IPS-15b (cell line): ENCODE results near the gene PLS3.
"Not testable (repeated sequence)": the region's sequence is repeated elsewhere in the genome, so short reads cannot be mapped to it uniquely, and the experiment has no call there.

Experiments
- H3K27me3 ChIP-seq: one replicate; pipeline ENCODE4 v1.6.1; 2013; ENCODE audit warnings: low read length; ENCODE audit not compliant: control insufficient read depth, insufficient read depth
- H3K36me3 ChIP-seq: one replicate; pipeline ENCODE4 v1.6.1; 2013; ENCODE audit warnings: low read length; ENCODE audit not compliant: control insufficient read depth, insufficient read depth
- H3K4me1 ChIP-seq: one replicate; pipeline ENCODE4 v1.6.1; 2013; ENCODE audit warnings: mild to moderate bottlenecking, low read length; ENCODE audit not compliant: control insufficient read depth, insufficient read depth
- H3K4me3 ChIP-seq: one replicate; pipeline ENCODE4 v1.5.1; 2013; ENCODE audit warnings: low read depth, low read length
- H3K9ac ChIP-seq: one replicate; pipeline ENCODE4 v1.6.1; 2013; ENCODE audit warnings: low read depth, mild to moderate bottlenecking, low read length
- H3K9me3 ChIP-seq: one replicate; pipeline ENCODE4 v1.6.1; 2013; ENCODE audit warnings: mild to moderate bottlenecking, low read length; ENCODE audit not compliant: control insufficient read depth, insufficient read depth

PLS3 gene

GRCh38 chrX:115624916-115625315 lies 63.9 kb downstream of the PLS3 start:
- Histone ChIP-seq H3K9ac (no peak overlapping the region), H3K9me3 (no peaks in the 10 kb centered on the region), H3K36me3 (peaks cover 2% of the 10 kb centered on the region), H3K4me3 (no peak overlapping the region), H3K27me3 (no peaks in the 10 kb centered on the region), H3K4me1 (peaks cover 6% of the 10 kb centered on the region)

DNA sequence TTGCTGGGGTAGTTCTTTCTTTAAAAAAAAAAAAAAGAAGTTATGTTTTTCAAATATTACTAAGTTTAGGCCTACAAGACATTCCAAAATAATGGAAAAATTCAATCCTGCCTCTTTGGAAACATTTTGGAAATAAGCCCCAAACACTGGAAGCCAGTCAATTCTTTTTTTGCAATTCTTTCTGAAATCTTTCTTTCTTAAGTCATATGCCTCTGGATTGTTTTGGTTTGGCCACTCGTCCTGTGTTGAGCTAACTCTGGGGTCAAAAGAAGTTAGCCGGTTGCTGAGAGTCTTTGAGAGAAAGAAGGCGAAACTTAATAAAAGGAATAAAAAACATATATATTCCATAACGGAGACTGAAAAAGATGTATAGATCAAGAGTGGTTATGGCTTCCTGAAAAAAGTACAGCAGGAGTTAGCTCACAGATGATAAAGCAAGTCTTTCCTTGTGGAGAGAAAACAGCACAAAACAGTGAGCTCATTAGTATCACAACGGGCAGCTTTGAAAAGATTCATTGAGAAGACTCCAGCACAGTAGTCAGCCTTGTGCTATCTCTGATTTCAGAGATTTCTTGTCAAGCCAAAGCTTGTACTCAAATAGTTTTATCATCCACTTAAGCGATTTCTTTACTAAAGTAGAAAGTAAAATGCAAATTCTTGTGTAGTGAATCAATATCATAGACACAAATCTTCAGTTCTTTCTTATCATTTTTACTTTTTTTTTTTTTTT lies 64.8 kb downstream of the PLS3 start:
- Histone ChIP-seq H3K9me3 (no peaks in the 10 kb centered on the region), H3K36me3 (peaks cover 6% of the 10 kb centered on the region), H3K4me3 (no peak overlapping the region), H3K4me1 (peaks cover 6% of the 10 kb centered on the region), H3K9ac (no peak overlapping the region), H3K27me3 (no peaks in the 10 kb centered on the region)

- peaks cover 13% of the 10 kb centered on the region for H3K36me3 ChIP-seq
These were observed 69.2 kb downstream of the PLS3 start for GRCh38 chrX:115630204-115630603.

DNA sequence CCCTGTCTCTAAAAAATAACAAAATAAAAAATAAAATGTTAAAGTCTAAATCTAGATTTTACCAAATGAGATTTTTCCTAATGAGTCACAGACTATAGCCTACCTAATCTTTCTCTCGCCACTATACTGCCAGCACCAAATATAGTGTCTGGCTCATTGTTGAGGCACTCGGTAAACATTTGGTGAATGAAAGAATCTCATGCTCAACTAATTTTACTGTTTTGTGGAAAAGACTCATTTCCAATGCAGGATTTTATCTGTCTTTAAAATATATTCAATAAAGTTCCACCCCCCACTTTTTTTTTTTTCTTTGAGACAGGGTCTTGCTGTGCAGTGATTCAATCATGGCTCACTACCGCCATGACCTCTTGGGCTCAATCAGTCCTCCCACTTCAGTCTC lies 71.5 kb downstream of the PLS3 start:
- Histone ChIP-seq H3K9ac (no peak overlapping the region), H3K4me1 (no peaks in the 10 kb centered on the region), H3K27me3 (no peaks in the 10 kb centered on the region), H3K36me3 (peaks cover 19% of the 10 kb centered on the region), H3K4me3 (no peak overlapping the region), H3K9me3 (no peaks in the 10 kb centered on the region)

More at GRCh38 chrX:115630204-115630603, 69.2 kb downstream of the PLS3 start:
- H3K4me1 ChIP-seq, result peaks cover 6% of the 10 kb centered on the region
- H3K9ac ChIP-seq, result no peak overlapping the region
- no peaks in the 10 kb centered on the region for H3K9me3 ChIP-seq
- no peak overlapping the region for H3K4me3 ChIP-seq
- H3K27me3 ChIP-seq, result no peaks in the 10 kb centered on the region

- not testable (repeated sequence) for H3K4me3 ChIP-seq, H3K27me3 ChIP-seq, H3K9me3 ChIP-seq, H3K9ac ChIP-seq, H3K4me1 ChIP-seq
- H3K36me3 ChIP-seq, result peaks cover 24% of the 10 kb centered on the region
These were observed 72.4 kb downstream of the PLS3 start for GRCh38 chrX:115633397-115633796.

DNA sequence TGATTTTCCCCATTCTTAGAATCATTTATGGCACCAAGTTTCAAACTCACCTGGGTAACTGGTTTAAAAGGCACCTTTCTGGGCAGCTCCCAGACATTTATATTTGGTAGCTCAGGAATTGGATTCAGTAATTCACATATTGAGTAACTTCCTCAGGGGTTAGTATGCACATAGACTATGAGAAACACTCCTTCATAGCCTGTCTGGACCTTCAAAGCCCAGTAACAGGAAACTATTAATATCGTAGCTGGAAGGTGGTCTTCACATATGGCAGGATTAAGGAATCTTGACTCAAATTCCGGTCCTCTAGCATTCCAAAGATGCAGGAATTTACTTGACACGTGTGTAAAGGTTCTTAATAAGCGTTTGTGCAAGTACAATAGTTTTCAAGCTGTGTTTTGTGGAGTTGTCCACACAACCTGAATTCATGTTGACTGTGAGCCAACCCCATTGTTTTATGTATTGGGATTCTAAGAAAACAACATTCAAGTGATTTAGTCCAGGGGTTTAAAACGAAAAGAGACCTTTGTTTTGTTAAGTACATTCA lies 78.4 kb downstream of the PLS3 start:
- H3K4me3 ChIP-seq, result no peak overlapping the region
- no peak overlapping the region for H3K9ac ChIP-seq
- peaks cover 16% of the 10 kb centered on the region for H3K36me3 ChIP-seq
- no peaks in the 10 kb centered on the region for H3K27me3 ChIP-seq
- peaks cover 9% of the 10 kb centered on the region for H3K4me1 ChIP-seq
- H3K9me3 ChIP-seq, result no peaks in the 10 kb centered on the region

- Histone ChIP-seq H3K36me3 (peaks cover 7% of the 10 kb centered on the region), H3K4me3 (no peak overlapping the region), H3K9me3 (no peaks in the 10 kb centered on the region), H3K9ac (no peak overlapping the region), H3K27me3 (no peaks in the 10 kb centered on the region), H3K4me1 (peaks cover 9% of the 10 kb centered on the region)
These were observed 81.3 kb downstream of the PLS3 start for GRCh38 chrX:115642311-115642710.

DNA sequence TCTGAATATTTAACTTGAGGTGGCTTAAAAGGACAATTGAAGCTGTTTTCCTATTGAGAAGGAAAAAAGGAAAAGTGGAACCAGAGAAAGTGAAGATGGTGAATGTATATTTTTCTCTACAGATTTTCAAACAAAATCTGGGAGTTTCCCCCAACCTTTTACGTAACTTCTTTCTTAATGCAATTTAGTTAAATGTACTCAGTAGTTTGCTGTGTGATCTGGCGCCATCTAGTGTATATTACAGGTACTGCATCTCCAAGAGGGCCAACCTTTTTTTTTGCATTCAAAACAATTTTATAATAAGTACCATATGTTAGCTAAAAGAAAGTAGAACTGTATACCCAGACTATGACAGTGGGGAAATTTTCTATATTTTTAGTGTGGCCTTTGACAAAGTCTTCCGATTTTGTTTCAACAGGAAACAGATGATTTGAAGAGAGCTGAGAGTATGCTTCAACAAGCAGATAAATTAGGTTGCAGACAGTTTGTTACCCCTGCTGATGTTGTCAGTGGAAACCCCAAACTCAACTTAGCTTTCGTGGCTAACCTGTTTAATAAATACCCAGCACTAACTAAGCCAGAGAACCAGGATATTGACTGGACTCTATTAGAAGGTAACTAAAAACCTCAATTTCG lies 82.0 kb downstream of the PLS3 start:
- Histone ChIP-seq H3K36me3 (peaks cover 4% of the 10 kb centered on the region), H3K9ac (no peak overlapping the region), H3K27me3 (no peaks in the 10 kb centered on the region), H3K4me3 (no peak overlapping the region), H3K9me3 (no peaks in the 10 kb centered on the region), H3K4me1 (peaks cover 9% of the 10 kb centered on the region)

DNA sequence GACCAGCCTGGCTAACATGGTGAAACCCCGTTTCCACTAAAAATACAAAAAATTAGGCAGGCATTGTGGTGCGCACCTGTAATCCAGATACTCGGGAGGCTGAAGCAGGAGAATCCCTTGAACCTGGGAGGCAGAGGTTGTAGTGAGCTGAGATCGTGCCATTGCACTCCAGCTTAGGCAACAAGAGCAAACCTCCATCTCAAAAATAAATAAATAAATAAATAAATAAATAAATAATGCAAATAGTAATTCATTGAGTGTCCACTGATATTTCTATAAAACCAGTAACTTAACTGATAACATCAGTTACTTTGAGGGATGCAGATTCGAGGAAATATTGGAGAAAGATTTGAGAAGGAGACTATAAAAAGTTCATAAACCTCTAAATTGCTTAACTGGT lies 83.4 kb downstream of the PLS3 start:
- H3K36me3 ChIP-seq, result not testable (repeated sequence)

DNA sequence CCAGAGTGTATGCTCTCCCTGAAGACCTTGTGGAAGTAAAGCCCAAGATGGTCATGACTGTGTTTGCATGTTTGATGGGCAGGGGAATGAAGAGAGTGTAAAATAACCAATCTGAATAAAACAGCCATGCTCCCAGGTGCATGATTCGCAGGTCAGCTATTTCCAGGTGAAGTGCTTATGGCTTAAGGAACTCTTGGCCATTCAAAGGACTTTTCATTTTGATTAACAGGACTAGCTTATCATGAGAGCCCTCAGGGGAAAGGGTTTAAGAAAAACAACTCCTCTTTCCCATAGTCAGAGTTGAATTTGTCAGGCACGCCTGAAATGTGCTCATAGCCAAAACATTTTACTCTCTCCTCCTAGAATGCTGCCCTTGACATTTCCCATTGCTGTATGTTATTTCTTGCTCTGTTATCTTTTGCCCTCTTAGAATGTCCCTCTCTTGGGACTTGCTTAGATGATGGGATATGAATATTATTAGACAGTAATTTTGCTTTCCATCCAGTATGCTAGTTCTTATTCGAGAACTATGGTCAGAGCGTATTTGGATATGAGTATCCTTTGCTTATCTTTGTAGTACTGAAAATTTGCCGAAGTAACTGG lies 88.6 kb downstream of the PLS3 start:
- H3K27me3 ChIP-seq, result no peaks in the 10 kb centered on the region
- H3K9ac ChIP-seq, result no peak overlapping the region
- H3K4me3 ChIP-seq, result no peak overlapping the region
- peaks cover 23% of the 10 kb centered on the region for H3K4me1 ChIP-seq
- peaks cover 5% of the 10 kb centered on the region for H3K36me3 ChIP-seq
- no peaks in the 10 kb centered on the region for H3K9me3 ChIP-seq

More for the DNA sequence above, 83.4 kb downstream of the PLS3 start:
- not testable (repeated sequence) for H3K9me3 ChIP-seq, H3K9ac ChIP-seq, H3K27me3 ChIP-seq, H3K4me3 ChIP-seq
- H3K4me1 ChIP-seq, result peaks cover 10% of the 10 kb centered on the region

GRCh38 chrX:115650449-115650848 lies 89.5 kb downstream of the PLS3 start:
- Histone ChIP-seq H3K36me3 (peaks cover 5% of the 10 kb centered on the region), H3K27me3 (no peaks in the 10 kb centered on the region), H3K4me3 (no peak overlapping the region), H3K9ac (no peak overlapping the region), H3K9me3 (no peaks in the 10 kb centered on the region), H3K4me1 (peaks cover 23% of the 10 kb centered on the region)

DNA sequence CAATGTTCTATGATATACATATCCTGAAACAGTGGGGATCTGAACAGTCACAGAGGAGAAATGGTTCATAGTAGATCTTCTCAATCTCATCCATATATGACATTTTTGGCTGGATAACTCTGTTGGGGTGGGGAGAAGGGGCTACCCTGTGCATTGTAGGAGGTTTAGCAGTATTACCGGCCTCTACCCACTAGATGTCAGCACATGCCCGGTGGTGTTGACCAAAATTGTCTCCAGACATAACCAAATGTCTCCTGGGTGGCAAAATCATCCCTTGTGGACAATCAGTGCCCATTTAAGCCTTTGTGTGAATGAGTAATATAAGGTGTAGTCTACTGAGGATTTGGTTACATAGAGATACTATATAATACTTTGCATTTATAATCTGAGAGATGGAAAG lies 89.9 kb downstream of the PLS3 start:
- H3K36me3 ChIP-seq, result peaks cover 5% of the 10 kb centered on the region
- H3K4me1 ChIP-seq, result peaks cover 23% of the 10 kb centered on the region
- H3K27me3 ChIP-seq, result no peaks in the 10 kb centered on the region
- no peaks in the 10 kb centered on the region for H3K9me3 ChIP-seq
- no peak overlapping the region for H3K9ac ChIP-seq
- no peak overlapping the region for H3K4me3 ChIP-seq
